Calu3 (cell line): ENCODE data around the gene CYP26A1. TPM values are rescaled to one million over a fixed set of nuclear protein-coding genes. Genes with fewer than 3 reads are reported as not detected.

Experiments
- BruUV-seq: library from RNA; stranded (reverse); fragments of 400-500 nt; replicated peaks from 2 replicates; lab custom pipeline; 2021; lab: Mats Ljungman, UMichigan
- CTCF ChIA-PET: fragments of 300-600 bp; sonication (Branson Sonifier 250); formaldehyde crosslinking; loops from one replicate; lab custom pipeline; 2022; ENCODE audit warnings: antibody characterized with exemption; lab: Charles Lee
- DNase-seq: peaks from one replicate; pipeline ENCODE4 v3.0.0; 2022
- H3K27ac Mint-ChIP-seq: one replicate; pipeline ENCODE4 v1.8.0; 2022; ENCODE audit warnings: mixed read lengths; ENCODE audit not compliant: unreplicated experiment
- H3K27me3 Mint-ChIP-seq: one replicate; pipeline ENCODE4 v1.8.0; 2022; ENCODE audit warnings: mixed read lengths; ENCODE audit not compliant: unreplicated experiment
- H3K36me3 Mint-ChIP-seq: one replicate; pipeline ENCODE4 v1.8.0; 2022; ENCODE audit warnings: mild to moderate bottlenecking, moderate library complexity, mixed read lengths; ENCODE audit not compliant: insufficient read depth, unreplicated experiment
- H3K4me1 Mint-ChIP-seq: one replicate; pipeline ENCODE4 v1.8.0; 2022; ENCODE audit warnings: mild to moderate bottlenecking, low read depth, mixed read lengths; ENCODE audit not compliant: unreplicated experiment
- H3K4me3 Mint-ChIP-seq: one replicate; pipeline ENCODE4 v1.8.0; 2022; ENCODE audit warnings: mild to moderate bottlenecking, low read depth, moderate library complexity, mixed read lengths; ENCODE audit not compliant: unreplicated experiment
- H3K9me3 Mint-ChIP-seq: one replicate; pipeline ENCODE4 v1.8.0; 2022; ENCODE audit warnings: low read depth, mixed read lengths; ENCODE audit not compliant: unreplicated experiment
- CTCF ChIP-seq: fragments of 200-600 bp; IDR thresholded peaks from one replicate; pipeline ENCODE4 v1.8.0; 2022; ENCODE audit warnings: antibody characterized with exemption; ENCODE audit not compliant: unreplicated experiment
- intact Hi-C: fragments of 100-400 bp; cut with micrococcal nuclease; formaldehyde crosslinking; loops from one replicate; pipeline ENCODE4 v1.10.0; 2022; ENCODE audit not compliant: unreplicated experiment
- total RNA-seq: library from RNA; stranded (reverse); gene quantifications from 2 replicates; pipeline ENCODE4 v1.2.3, GENCODE V29; 2022

The CYP26A1 gene
- total RNA-seq, 1 experiment from 2014 or later, result 2.1 TPM

- Mint-ChIP-seq H3K4me1 (peaks cover 17% of the 10 kb centered on the region), H3K27ac (no peak overlapping the region), H3K4me3 (no peak overlapping the region), H3K27me3 (no peaks in the 10 kb centered on the region), H3K36me3 (no peaks in the 10 kb centered on the region), H3K9me3 (no peaks in the 10 kb centered on the region)
- peak; percentile 72 for TF ChIP-seq CTCF
- peak; percentile 66 for DNase-seq
- no TSS peak for BruUV-seq
- intact Hi-C loops, result loop anchor here (1.0 kb wide), 1 partner anchor 209 kb away; no protein-coding TSS in a partner anchor
- CTCF ChIA-PET, result interaction anchor here (0.7 kb wide), 2 partner anchors 207 to 209 kb away, joined by 3 read pairs; no protein-coding TSS in a partner anchor
Measured at GRCh38 chr10:93080350-93081046, 6.8 kb downstream of the CYP26A1 start.

GRCh38 chr10:93081318-93081717, 7.6 kb downstream of the CYP26A1 start:
- no TSS peak for BruUV-seq
- H3K4me3 Mint-ChIP-seq, result no peak overlapping the region
- H3K27ac Mint-ChIP-seq, result no peak overlapping the region
- intact Hi-C loops, result no loop called here
- no peaks in the 10 kb centered on the region for H3K36me3 Mint-ChIP-seq
- no peaks in the 10 kb centered on the region for H3K9me3 Mint-ChIP-seq
- TF ChIP-seq CTCF, result no peak
- no peak for DNase-seq
- H3K4me1 Mint-ChIP-seq, result peaks cover 17% of the 10 kb centered on the region
- CTCF ChIA-PET, result no interaction called here
- no peaks in the 10 kb centered on the region for H3K27me3 Mint-ChIP-seq

GRCh38 chr10:93081834-93082233, 8.1 kb downstream of the CYP26A1 start:
- Mint-ChIP-seq H3K4me1 (peaks cover 17% of the 10 kb centered on the region), H3K27ac (no peak overlapping the region), H3K4me3 (no peak overlapping the region), H3K9me3 (no peaks in the 10 kb centered on the region), H3K36me3 (no peaks in the 10 kb centered on the region), H3K27me3 (no peaks in the 10 kb centered on the region)
- CTCF ChIA-PET, result no interaction called here
- TF ChIP-seq CTCF, result no peak
- BruUV-seq, result no TSS peak
- DNase-seq, result no peak
- intact Hi-C loops, result no loop called here

- CTCF ChIA-PET, result no interaction called here
- Mint-ChIP-seq H3K4me3 (no peak overlapping the region), H3K27ac (no peak overlapping the region), H3K27me3 (no peaks in the 10 kb centered on the region), H3K36me3 (no peaks in the 10 kb centered on the region), H3K9me3 (no peaks in the 10 kb centered on the region), H3K4me1 (peaks cover 17% of the 10 kb centered on the region)
- no peak for TF ChIP-seq CTCF
- BruUV-seq, result no TSS peak
- intact Hi-C loops, result no loop called here
- DNase-seq, result no peak
Measured at GRCh38 chr10:93083743-93084539, 10.2 kb downstream of the CYP26A1 start.
